IMR-90 (cell line): ENCODE data around the gene PDZD7. TPM values are rescaled to one million over a fixed set of nuclear protein-coding genes. Genes with fewer than 3 reads are reported as not detected.

Source experiments
- ATAC-seq: fragments of 200-7000 bp; cut with Tn5 transposase; 2 replicates; pipeline ENCODE4 v1.9.1; 2020; ENCODE audit warnings: low read depth, mild to moderate bottlenecking, moderate library complexity
- BruUV-seq: library from RNA; stranded (reverse); fragments of 400-500 nt; replicated peaks from 2 replicates; lab custom pipeline; 2021; lab: Mats Ljungman, UMichigan
- CTCF ChIA-PET: fragments of 300-600 bp; formaldehyde crosslinking; extraction: SDS; loops from one replicate; lab custom pipeline; 2021; ENCODE audit warnings: antibody characterized with exemption; lab: Yijun Ruan, JAX
- POLR2A ChIA-PET: fragments of 300-600 bp; sonication (Branson Sonifier 250); formaldehyde crosslinking; loops from one replicate; lab custom pipeline; 2022; ENCODE audit warnings: antibody characterized with exemption; ENCODE audit not compliant: unreplicated experiment; lab: Charles Lee
- DNase-seq: peaks from one replicate; pipeline ENCODE4 v3.0.0; 2013
- H2AFZ ChIP-seq: replicated peaks from 2 replicates; pipeline ENCODE3; 2013; ENCODE audit warnings: low read length, mild to moderate bottlenecking; ENCODE audit not compliant: poor library complexity
- H2AK5ac ChIP-seq: 2 replicates; pipeline ENCODE4 v1.6.1; 2013; ENCODE audit warnings: low read depth, low read length, inconsistent platforms
- H2AK9ac ChIP-seq: replicated peaks from 2 replicates; pipeline ENCODE3; 2013; ENCODE audit warnings: mild to moderate bottlenecking, low read depth, low read length, moderate library complexity; ENCODE audit not compliant: poor library complexity
- H2BK120ac ChIP-seq: 2 replicates; pipeline ENCODE4 v1.6.1; 2013; ENCODE audit warnings: low read depth, low read length, inconsistent platforms
- H2BK15ac ChIP-seq: 3 replicates; pipeline ENCODE4 v1.6.1; 2013; ENCODE audit warnings: low read depth, low read length, inconsistent platforms
- H2BK20ac ChIP-seq: 2 replicates; pipeline ENCODE4 v1.6.1; 2013; ENCODE audit warnings: low read depth, mild to moderate bottlenecking, inconsistent platforms, low read length, moderate library complexity
- H2BK5ac ChIP-seq: 2 replicates; pipeline ENCODE4 v1.6.1; 2013; ENCODE audit warnings: mild to moderate bottlenecking, low read depth, low read length, inconsistent platforms; ENCODE audit not compliant: poor library complexity, severe bottlenecking
- H3K14ac ChIP-seq: replicated peaks from 2 replicates; pipeline ENCODE4 v1.6.1; 2013; ENCODE audit warnings: low read depth, low read length, inconsistent platforms
- H3K18ac ChIP-seq: 2 replicates; pipeline ENCODE4 v1.6.1; 2013; ENCODE audit warnings: low read depth, low read length, control low read depth
- H3K23ac ChIP-seq: 2 replicates; pipeline ENCODE4 v1.6.1; 2013; ENCODE audit warnings: low read depth, low read length, inconsistent platforms
- H3K27ac ChIP-seq: 2 replicates; pipeline ENCODE4 v1.5.1; 2013; ENCODE audit warnings: mild to moderate bottlenecking, control low read depth, low read length; ENCODE audit not compliant: insufficient read depth
- H3K27me3 ChIP-seq: 2 replicates; pipeline ENCODE4 v1.6.1; 2013; ENCODE audit warnings: low read length; ENCODE audit not compliant: control insufficient read depth, insufficient read depth
- H3K36me3 ChIP-seq: 2 replicates; pipeline ENCODE4 v1.6.1; 2013; ENCODE audit warnings: low read length, mixed read lengths; ENCODE audit not compliant: control insufficient read depth, insufficient read depth
- H3K4ac ChIP-seq: 2 replicates; pipeline ENCODE4 v1.6.1; 2013; ENCODE audit warnings: low read depth, low read length, inconsistent platforms
- H3K4me1 ChIP-seq: 2 replicates; pipeline ENCODE4 v1.6.1; 2013; ENCODE audit warnings: low read length, mixed read lengths; ENCODE audit not compliant: control insufficient read depth, insufficient read depth
- H3K4me2 ChIP-seq: 2 replicates; pipeline ENCODE4 v1.6.1; 2013; ENCODE audit warnings: low read depth, mild to moderate bottlenecking, control low read depth, low read length, moderate library complexity
- H3K4me3 ChIP-seq: 2 replicates; pipeline ENCODE4 v1.5.1; 2013; ENCODE audit warnings: low read depth, mild to moderate bottlenecking, control low read depth, low read length, moderate library complexity; ENCODE audit not compliant: insufficient read depth
- H3K56ac ChIP-seq: 2 replicates; pipeline ENCODE4 v1.6.1; 2013; ENCODE audit warnings: low read length, inconsistent platforms; ENCODE audit not compliant: insufficient read depth; ENCODE audit errors: extremely low read depth
- H3K79me1 ChIP-seq, 2 experiments: 2 replicates each; pipeline ENCODE4 v1.6.1; 2013; ENCODE audit warnings: low read length in 2 of 2, inconsistent platforms in 1 of 2, low read depth in 1 of 2
- H3K9ac ChIP-seq: 2 replicates; pipeline ENCODE4 v1.6.1; 2013; ENCODE audit warnings: low read depth, low read length, control low read depth
- H3K9me1 ChIP-seq: 2 replicates; pipeline ENCODE4 v1.6.1; 2013; ENCODE audit warnings: low read length, inconsistent platforms; ENCODE audit not compliant: insufficient read depth
- H3K9me3 ChIP-seq: 2 replicates; pipeline ENCODE4 v1.6.1; 2013; ENCODE audit warnings: low read length; ENCODE audit not compliant: control insufficient read depth, insufficient read depth
- H4K20me1 ChIP-seq: 2 replicates; pipeline ENCODE4 v1.6.1; 2013; ENCODE audit warnings: low read length, inconsistent platforms; ENCODE audit not compliant: insufficient read depth
- H4K5ac ChIP-seq: 2 replicates; pipeline ENCODE4 v1.6.1; 2013; ENCODE audit warnings: mild to moderate bottlenecking, low read depth, low read length, control low read depth
- H4K8ac ChIP-seq, 2 experiments: 2 replicates each; pipeline ENCODE4 v1.6.1; 2013; ENCODE audit warnings: low read depth in 2 of 2, low read length in 2 of 2, control low read depth in 1 of 2, inconsistent platforms in 1 of 2
- H4K91ac ChIP-seq: 2 replicates; pipeline ENCODE4 v1.6.1; 2013; ENCODE audit warnings: low read depth, low read length, inconsistent platforms; ENCODE audit not compliant: insufficient read depth
- BHLHE40 ChIP-seq: fragments of 150-350 bp; IDR thresholded peaks from 2 replicates; pipeline ENCODE4 v1.6.1; 2016; ENCODE audit warnings: mild to moderate bottlenecking, low read depth, low read length
- CEBPB ChIP-seq: IDR thresholded peaks from 2 replicates; pipeline ENCODE4 v1.6.1; 2012; ENCODE audit warnings: low read depth, low read length, improper control_type of control experiment
- CHD1 ChIP-seq: IDR thresholded peaks from 2 replicates; pipeline ENCODE4 v1.6.1; 2012; ENCODE audit warnings: low read depth, low read length, improper control_type of control experiment
- CTCF ChIP-seq: conservative IDR thresholded peaks from 2 replicates; pipeline ENCODE4 v1.5.1; 2012; ENCODE audit warnings: mild to moderate bottlenecking, low read depth, low read length, improper control_type of control experiment
- ELK1 ChIP-seq: fragments of 150-350 bp; IDR thresholded peaks from 2 replicates; pipeline ENCODE4 v1.6.1; 2016; ENCODE audit warnings: low read depth, mild to moderate bottlenecking, low read length, moderate library complexity, borderline replicate concordance
- FOS ChIP-seq: fragments of 150-350 bp; IDR thresholded peaks from 2 replicates; pipeline ENCODE4 v1.6.1; 2016; ENCODE audit warnings: low read depth, low read length
- MAFK ChIP-seq: IDR thresholded peaks from 2 replicates; pipeline ENCODE4 v1.6.1; 2012; ENCODE audit warnings: low read depth, low read length, improper control_type of control experiment
- MAZ ChIP-seq: IDR thresholded peaks from 2 replicates; pipeline ENCODE4 v1.6.1; 2012; ENCODE audit warnings: low read depth, mild to moderate bottlenecking, low read length, improper control_type of control experiment, moderate library complexity, borderline replicate concordance
- MXI1 ChIP-seq: IDR thresholded peaks from 2 replicates; pipeline ENCODE4 v1.6.1; 2012; ENCODE audit warnings: low read depth, mild to moderate bottlenecking, low read length, moderate library complexity, borderline replicate concordance
- POLR2A ChIP-seq: IDR thresholded peaks from 2 replicates; pipeline ENCODE4 v1.6.1; 2012; ENCODE audit warnings: mild to moderate bottlenecking, low read depth, low read length
- RAD21 ChIP-seq: IDR thresholded peaks from 2 replicates; pipeline ENCODE4 v1.6.1; 2012; ENCODE audit warnings: low read length, improper control_type of control experiment
- RCOR1 ChIP-seq: IDR thresholded peaks from 2 replicates; pipeline ENCODE4 v1.6.1; 2012; ENCODE audit warnings: mild to moderate bottlenecking, low read length, improper control_type of control experiment; ENCODE audit not compliant: insufficient replicate concordance
- RFX5 ChIP-seq: IDR thresholded peaks from 2 replicates; pipeline ENCODE4 v1.8.0; 2012; ENCODE audit warnings: low read depth, mild to moderate bottlenecking, low read length, moderate library complexity
- SMC3 ChIP-seq: fragments of 150-350 bp; IDR thresholded peaks from 2 replicates; pipeline ENCODE4 v1.6.1; 2016; ENCODE audit warnings: low read depth, mild to moderate bottlenecking, antibody characterized with exemption, low read length, moderate library complexity
- USF2 ChIP-seq: fragments of 150-350 bp; IDR thresholded peaks from 2 replicates; pipeline ENCODE4 v1.6.1; 2017; ENCODE audit warnings: mild to moderate bottlenecking, antibody characterized with exemption, low read length, low read depth
- WGBS, 2 experiments: methylation state at CpG; one replicate each; pipeline versions ENCODE4 v1.1.5 to v1.1.7; 2013; ENCODE audit warnings: missing lambda C conversion rate in 2 of 2; ENCODE audit not compliant: insufficient read length in 1 of 2; ENCODE audit errors: extremely low coverage in 2 of 2; 5-methylcytosine and 5-hydroxymethylcytosine counted together
- dilution Hi-C: fragments of 300-500 bp; cut with HindIII; formaldehyde crosslinking; loops from one replicate; pipeline ENCODE4 v1.14.3; 2018; ENCODE audit warnings: low sequenced_read_pairs; ENCODE audit not compliant: unreplicated experiment
- in situ Hi-C: fragments of 300-500 bp; cut with MboI; formaldehyde crosslinking; loops from 3 replicates; pipeline ENCODE4 v1.14.3; 2019; ENCODE audit warnings: low sequenced_read_pairs, inconsistent platforms, mixed read lengths
- intact Hi-C: fragments of 100-400 bp; cut with micrococcal nuclease; formaldehyde crosslinking; loops from 2 replicates; pipeline ENCODE4 v1.10.0; 2022
- polyA plus RNA-seq, 3 experiments: library from polyadenylated mRNA; depleted of rRNA; stranded (reverse); fragments of >200 nt; gene quantifications; 2 replicates each; pipeline ENCODE4 v1.2.3, GENCODE V29; 2012; ENCODE audit warnings: low replicate concordance in 1 of 3
- total RNA-seq: library from RNA; depleted of rRNA; stranded (reverse); fragments of >200 nt; gene quantifications from 2 replicates; pipeline ENCODE4 v1.2.3, GENCODE V29; 2012

Gene PDZD7
- total and polyA plus RNA-seq, 2 of the 4 experiments (the other 2 are of a cell fraction), result 0.90 to 1.5 TPM

GRCh38 chr10:101033276-101033675 lies 2.3 kb upstream of the PDZD7 start:
- Histone ChIP-seq H3K4ac (peak overlapping the region; percentile 88), H4K5ac (no peak overlapping the region), H2BK20ac (peak overlapping the region; percentile 45; the same call in 1 of the 2 replicates), H3K27me3 (peaks cover 2% of the 10 kb centered on the region; the same call in 1 of the 2 replicates), H3K14ac (peak overlapping the region; percentile 92), H3K9me1 (peaks cover 2% of the 10 kb centered on the region; the same call in 1 of the 2 replicates), H2AK9ac (peak overlapping the region; percentile 98), H3K36me3 (peaks cover 36% of the 10 kb centered on the region), H2BK15ac (peak overlapping the region; percentile 22; the same call in 1 of the 3 replicates), H3K4me1 (peaks cover 2% of the 10 kb centered on the region), H3K4me2 (peak overlapping the region; percentile 74), H4K20me1 (peaks cover 36% of the 10 kb centered on the region), H3K56ac (0 out of 2 replicates have a peak overlapping the region, but pooled peaks have one; percentile 32), H3K27ac (peak overlapping the region; percentile 56), H3K9me3 (no peaks in the 10 kb centered on the region), H2AFZ (no peak overlapping the region), H3K9ac (peak overlapping the region; percentile 20; the same call in 1 of the 2 replicates), H2BK120ac (peak overlapping the region; percentile 39), H3K23ac (peak overlapping the region; percentile 63), H2BK5ac (peak overlapping the region; percentile 26), H4K8ac (peak overlapping the region; percentile 10 to 35; a peak in 2 of 4 replicates), H3K4me3 (peak overlapping the region; percentile 60; the same call in 1 of the 2 replicates), H4K91ac (peak overlapping the region; percentile 73; the same call in 1 of the 2 replicates), H3K18ac (no peak overlapping the region), H2AK5ac (peak overlapping the region; percentile 71), H3K79me1 (peaks cover 19 to 66% of the 10 kb centered on the region in 2 experiments; a peak in 3 of 4 replicates)
- DNase-seq (no peak), ATAC-seq (no peak)
- ChIA-PET CTCF (interaction anchor here (1.7 kb wide), 1 partner anchor 14 kb away, joined by 4 read pairs; no protein-coding TSS in a partner anchor), POLR2A (no interaction called here)
- BruUV-seq, result no TSS peak
- no CpG with 5 or more reads among the region's 3 CpGs for WGBS, 2 experiments
- dilution Hi-C loops, result no loop called here
- no peak for TF ChIP-seq USF2
- TF ChIP-seq RAD21, result no peak
- TF ChIP-seq CHD1, result no peak
- TF ChIP-seq CTCF, result no peak
- TF ChIP-seq SMC3, result no peak
- TF ChIP-seq MAZ, result no peak
- TF ChIP-seq RFX5, result no peak
- no peak for TF ChIP-seq MAFK
- TF ChIP-seq BHLHE40, result no peak
- TF ChIP-seq CEBPB, result no peak
- TF ChIP-seq RCOR1, result no peak
- TF ChIP-seq MXI1, result no peak
- TF ChIP-seq ELK1, result no peak
- TF ChIP-seq FOS, result no peak
- no peak for TF ChIP-seq POLR2A
- intact Hi-C loops, result loop anchor here (5.0 kb wide), 1 partner anchor 34 kb away; no protein-coding TSS in a partner anchor
- in situ Hi-C loops, result no loop called here
